ENCODE data around the gene CORIN.

CORIN gene, protein sequence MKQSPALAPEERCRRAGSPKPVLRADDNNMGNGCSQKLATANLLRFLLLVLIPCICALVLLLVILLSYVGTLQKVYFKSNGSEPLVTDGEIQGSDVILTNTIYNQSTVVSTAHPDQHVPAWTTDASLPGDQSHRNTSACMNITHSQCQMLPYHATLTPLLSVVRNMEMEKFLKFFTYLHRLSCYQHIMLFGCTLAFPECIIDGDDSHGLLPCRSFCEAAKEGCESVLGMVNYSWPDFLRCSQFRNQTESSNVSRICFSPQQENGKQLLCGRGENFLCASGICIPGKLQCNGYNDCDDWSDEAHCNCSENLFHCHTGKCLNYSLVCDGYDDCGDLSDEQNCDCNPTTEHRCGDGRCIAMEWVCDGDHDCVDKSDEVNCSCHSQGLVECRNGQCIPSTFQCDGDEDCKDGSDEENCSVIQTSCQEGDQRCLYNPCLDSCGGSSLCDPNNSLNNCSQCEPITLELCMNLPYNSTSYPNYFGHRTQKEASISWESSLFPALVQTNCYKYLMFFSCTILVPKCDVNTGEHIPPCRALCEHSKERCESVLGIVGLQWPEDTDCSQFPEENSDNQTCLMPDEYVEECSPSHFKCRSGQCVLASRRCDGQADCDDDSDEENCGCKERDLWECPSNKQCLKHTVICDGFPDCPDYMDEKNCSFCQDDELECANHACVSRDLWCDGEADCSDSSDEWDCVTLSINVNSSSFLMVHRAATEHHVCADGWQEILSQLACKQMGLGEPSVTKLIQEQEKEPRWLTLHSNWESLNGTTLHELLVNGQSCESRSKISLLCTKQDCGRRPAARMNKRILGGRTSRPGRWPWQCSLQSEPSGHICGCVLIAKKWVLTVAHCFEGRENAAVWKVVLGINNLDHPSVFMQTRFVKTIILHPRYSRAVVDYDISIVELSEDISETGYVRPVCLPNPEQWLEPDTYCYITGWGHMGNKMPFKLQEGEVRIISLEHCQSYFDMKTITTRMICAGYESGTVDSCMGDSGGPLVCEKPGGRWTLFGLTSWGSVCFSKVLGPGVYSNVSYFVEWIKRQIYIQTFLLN

GRCh38 chr4:47837908-47838294 is at the start of gene CORIN:
CORIN (minus strand) TSS chr4:47838067; CDS start chr4:47837949, 118 bp downstream.
- DNase-seq (ENCODE audit: low read depth, low spot score): no peak
- in situ Hi-C loops (cut with HindIII; ENCODE audit: low sequenced_read_pairs): no loop called here

GRCh38 chr4:47882228-47882627 is 44.4 kb upstream of the CORIN start:
- no peak for TF ChIP-seq CTCF (IDR thresholded peaks at IDR 0.05; ENCODE audit: low read depth, low read length)
- DNase-seq (ENCODE audit: low read depth, low spot score): no peak
- in situ Hi-C loops (cut with HindIII; ENCODE audit: low sequenced_read_pairs): no loop called here
- H3K4me3 ChIP-seq (ENCODE audit: low read depth, low read length): no peak overlapping the region

More at GRCh38 chr4:47837908-47838294, at the start of gene CORIN:
- H3K4me3 ChIP-seq (ENCODE audit: low read depth, low read length): peak within 1 kb of the TSS; percentile 61
- no peak for TF ChIP-seq CTCF (IDR thresholded peaks at IDR 0.05; ENCODE audit: low read depth, low read length)

DNA sequence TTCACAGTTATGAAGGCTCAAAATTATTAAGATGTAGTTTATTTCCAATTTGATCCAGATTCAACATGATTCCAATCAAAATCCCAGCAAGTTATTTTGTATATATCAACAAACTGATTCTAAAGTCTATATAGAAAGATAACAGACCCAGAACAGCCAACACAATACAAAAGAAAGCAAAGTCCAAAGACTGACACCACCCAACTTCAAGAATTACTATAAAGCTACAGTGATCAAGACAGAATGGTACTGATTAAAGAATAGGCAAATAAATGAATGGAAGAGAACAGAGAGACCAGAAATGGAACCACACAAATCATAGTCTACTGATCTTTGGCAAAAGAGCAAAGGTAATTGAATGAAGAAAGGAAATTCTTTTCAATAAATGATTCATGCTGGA is 41.6 kb upstream of the CORIN start:
- no peak for TF ChIP-seq CTCF (IDR thresholded peaks at IDR 0.05; ENCODE audit: low read depth, low read length)
- DNase-seq (ENCODE audit: low read depth, low spot score): no peak

DNA sequence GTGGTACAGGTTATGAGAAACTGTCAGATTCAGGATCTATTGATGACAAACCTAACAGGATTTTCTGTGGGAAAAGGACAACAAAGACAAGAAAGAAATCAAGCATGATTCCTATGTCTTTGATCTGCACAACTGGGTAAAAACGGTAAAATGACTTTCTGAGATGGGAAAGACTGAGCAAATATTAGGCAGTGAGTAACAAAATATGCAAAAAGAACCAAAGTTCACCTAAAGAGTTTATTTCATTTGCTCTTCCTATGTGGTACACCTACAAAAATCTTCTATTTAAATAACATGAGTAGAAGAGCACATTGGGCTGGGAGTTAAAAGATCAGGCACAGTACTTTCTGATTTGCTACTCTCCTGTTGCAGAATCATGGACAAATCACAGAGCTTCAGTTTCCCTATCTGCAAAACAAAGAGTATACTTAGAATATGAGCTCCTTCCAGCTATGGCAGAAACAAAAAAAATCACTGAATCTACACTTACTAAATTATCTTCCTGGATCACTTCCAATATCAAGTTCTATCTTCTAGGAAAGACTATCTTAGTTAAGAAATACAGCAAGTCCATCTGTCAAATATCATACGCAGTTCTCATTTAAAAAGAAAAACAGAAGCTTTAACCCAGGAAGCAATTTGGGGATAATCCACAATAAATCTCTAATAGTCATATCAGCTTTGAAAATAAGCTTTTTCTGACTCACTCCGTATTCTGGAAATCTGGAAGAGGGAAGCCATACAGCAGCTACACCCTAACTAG is 39.1 kb upstream of the CORIN start:
- DNase-seq (ENCODE audit: low read depth, low spot score): no peak
- TF ChIP-seq CTCF (IDR thresholded peaks at IDR 0.05; ENCODE audit: low read depth, low read length): no peak
- no peak overlapping the region for H3K4me3 ChIP-seq (ENCODE audit: low read depth, low read length)
- in situ Hi-C loops (cut with HindIII; ENCODE audit: low sequenced_read_pairs): no loop called here

More for the DNA sequence above, 41.6 kb upstream of the CORIN start:
- H3K4me3 ChIP-seq (ENCODE audit: low read depth, low read length): no peak overlapping the region
- in situ Hi-C loops (cut with HindIII; ENCODE audit: low sequenced_read_pairs): no loop called here

DNA sequence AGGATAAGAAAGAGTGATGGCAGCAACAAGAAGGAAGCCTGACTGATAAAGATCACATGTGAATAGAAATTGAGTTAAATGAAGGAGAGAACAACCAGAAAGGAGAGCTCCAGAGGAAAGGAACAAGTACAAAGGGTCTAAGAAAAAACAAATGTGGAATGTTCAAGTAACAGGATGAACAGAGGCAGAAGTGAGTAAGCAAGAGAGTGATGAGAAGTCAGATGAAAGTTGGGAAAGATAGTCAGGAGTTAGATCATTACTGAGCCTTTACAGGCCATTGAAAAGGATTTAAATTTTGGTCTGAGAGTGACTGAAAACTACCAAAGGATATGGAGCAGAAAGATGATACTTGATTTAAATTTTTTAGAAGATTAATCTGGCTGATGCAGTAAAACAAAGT is 38.4 kb upstream of the CORIN start:
- H3K4me3 ChIP-seq (ENCODE audit: low read depth, low read length): no peak overlapping the region
- no peak for TF ChIP-seq CTCF (IDR thresholded peaks at IDR 0.05; ENCODE audit: low read depth, low read length)
- in situ Hi-C loops (cut with HindIII; ENCODE audit: low sequenced_read_pairs): no loop called here
- DNase-seq (ENCODE audit: low read depth, low spot score): no peak
